Fibroblast of the aortic adventitia (primary cell): ENCODE data around the gene MMADHC. TPM values are rescaled to one million over a fixed set of nuclear protein-coding genes. Genes with fewer than 3 reads are reported as not detected.
"Not testable (repeated sequence)": the region's sequence is repeated elsewhere in the genome, so short reads cannot be mapped to it uniquely, and the experiment has no call there.

ENCODE experiments used
- DNase-seq: peaks from one replicate; pipeline ENCODE4 v3.0.0-alpha.2; 2010; ENCODE audit warnings: low read depth
- H3K4me3 ChIP-seq: 2 replicates; pipeline ENCODE4 v1.5.1; 2011; ENCODE audit warnings: low read depth, mild to moderate bottlenecking, control low read depth, low read length, moderate library complexity
- total RNA-seq: library from RNA; depleted of rRNA; stranded (reverse); fragments of >200 nt; gene quantifications from 2 replicates; pipeline ENCODE4 v1.2.3, GENCODE V29; 2012; ENCODE audit warnings: low replicate concordance
- TF ChIP-seq, protein P1 (sequence below): IDR thresholded peaks from 2 replicates; pipeline ENCODE4 v1.5.1; 2011; ENCODE audit warnings: mild to moderate bottlenecking, low read length, control low read depth, inconsistent platforms; ENCODE audit not compliant: insufficient read depth

The MMADHC gene
- total RNA-seq, 1 donor = 169 TPM

DNA sequence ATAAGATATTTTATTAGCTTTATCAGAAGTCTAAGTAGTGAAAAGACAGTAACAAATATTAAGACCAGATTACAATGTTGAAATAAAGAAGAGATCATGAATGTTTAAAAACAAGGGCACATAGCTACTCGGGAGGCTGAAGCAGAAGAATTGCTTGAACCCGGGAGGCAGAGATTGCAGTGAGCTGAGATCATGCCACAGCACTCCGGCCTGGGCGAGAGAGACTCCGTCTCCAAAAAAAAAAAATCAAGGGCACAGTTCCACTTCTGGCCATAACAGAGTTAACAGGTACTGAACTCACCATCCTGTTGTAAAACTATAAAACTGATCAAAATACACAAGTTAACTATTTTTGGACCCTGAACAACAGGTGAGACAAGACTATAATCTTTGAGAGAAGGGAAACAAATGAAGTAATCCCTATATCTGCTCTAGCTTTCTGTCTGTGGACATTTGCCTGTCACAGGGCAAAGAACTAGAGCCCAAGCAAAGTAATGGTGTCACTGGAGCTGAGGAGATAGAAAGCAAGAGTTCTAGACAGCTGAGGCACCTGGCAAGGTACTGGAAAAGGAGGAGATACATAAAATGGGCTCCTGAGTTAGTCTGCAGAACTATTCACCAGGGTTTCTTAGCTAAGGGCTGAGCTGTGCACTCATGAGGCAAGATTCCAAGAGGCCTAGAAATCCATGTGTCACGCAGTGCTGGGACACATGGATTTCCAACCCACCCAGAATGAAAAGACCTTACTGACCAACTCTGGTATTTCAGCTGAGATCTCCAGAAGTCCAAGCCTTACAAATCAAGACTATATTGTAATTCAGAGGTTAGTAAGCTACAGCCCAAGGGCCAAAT, 15.2 kb downstream of the MMADHC start:
- TF ChIP-seq, protein P1, sequence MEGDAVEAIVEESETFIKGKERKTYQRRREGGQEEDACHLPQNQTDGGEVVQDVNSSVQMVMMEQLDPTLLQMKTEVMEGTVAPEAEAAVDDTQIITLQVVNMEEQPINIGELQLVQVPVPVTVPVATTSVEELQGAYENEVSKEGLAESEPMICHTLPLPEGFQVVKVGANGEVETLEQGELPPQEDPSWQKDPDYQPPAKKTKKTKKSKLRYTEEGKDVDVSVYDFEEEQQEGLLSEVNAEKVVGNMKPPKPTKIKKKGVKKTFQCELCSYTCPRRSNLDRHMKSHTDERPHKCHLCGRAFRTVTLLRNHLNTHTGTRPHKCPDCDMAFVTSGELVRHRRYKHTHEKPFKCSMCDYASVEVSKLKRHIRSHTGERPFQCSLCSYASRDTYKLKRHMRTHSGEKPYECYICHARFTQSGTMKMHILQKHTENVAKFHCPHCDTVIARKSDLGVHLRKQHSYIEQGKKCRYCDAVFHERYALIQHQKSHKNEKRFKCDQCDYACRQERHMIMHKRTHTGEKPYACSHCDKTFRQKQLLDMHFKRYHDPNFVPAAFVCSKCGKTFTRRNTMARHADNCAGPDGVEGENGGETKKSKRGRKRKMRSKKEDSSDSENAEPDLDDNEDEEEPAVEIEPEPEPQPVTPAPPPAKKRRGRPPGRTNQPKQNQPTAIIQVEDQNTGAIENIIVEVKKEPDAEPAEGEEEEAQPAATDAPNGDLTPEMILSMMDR = no peak
- DNase-seq = no peak

GRCh38 chr2:149568138-149568537, 19.4 kb downstream of the MMADHC start:
- TF ChIP-seq, protein P1 = no peak
- no peak for DNase-seq
- H3K4me3 ChIP-seq = no peak overlapping the region

More for the DNA sequence above, 15.2 kb downstream of the MMADHC start:
- no peak overlapping the region for H3K4me3 ChIP-seq

DNA sequence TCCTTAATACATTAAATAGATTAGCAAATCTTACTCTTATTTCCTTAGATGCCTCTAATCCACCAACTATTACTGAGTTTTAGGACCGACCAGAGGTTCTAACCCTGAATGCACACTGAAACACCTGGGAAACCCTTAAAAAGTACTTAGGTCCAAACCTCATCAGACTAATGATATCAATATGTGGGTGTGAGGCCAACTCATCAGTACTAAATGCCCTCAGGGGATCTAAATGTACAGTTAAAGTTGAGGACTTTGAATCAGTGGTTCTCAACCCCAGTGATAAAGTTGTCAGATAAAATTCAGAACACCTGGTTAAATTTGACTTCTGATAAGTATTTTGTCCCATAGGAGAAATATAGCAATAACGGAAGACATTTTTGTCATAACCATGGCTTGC, 20.9 kb downstream of the MMADHC start:
- TF ChIP-seq, protein P1 = no peak
- H3K4me3 ChIP-seq = no peak overlapping the region
- DNase-seq = no peak

DNA sequence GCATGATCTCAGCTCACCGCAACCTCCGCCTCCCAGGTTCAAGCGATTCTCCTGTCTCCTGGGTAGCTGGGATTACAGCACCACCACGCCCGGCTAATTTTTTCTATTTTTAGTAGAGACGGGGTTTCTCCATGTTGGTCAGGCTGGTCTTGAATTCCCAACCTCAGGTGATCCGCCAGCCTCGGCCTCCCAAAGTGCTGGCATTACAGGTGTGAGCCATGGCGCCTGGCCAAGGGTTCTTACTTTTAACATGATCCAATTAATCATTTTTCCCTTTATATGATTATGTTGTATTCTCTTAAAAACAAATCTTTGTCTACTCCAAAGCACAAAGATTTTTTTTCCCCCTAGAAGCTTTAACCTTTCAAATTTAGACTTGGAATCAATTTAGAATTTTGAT, 21.9 kb downstream of the MMADHC start:
- not testable (repeated sequence) for DNase-seq, H3K4me3 ChIP-seq

DNA sequence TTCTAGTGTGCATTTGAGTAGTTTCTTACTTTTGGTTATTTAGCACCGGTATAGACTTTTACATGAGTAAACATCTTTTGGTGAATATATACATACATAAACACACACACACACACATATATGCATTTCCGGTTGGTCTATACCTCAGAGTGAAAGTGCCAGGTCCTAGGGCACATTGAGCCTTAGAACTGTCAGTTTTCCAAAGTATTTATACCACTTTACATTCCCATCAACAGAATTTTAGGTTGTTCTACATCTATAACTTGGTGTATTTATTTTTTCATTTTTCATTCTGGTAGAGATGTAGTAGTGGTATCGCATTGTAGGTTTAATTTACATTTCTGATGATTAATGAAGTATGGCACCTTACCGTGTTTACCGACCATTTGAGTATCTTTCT, 22.6 kb downstream of the MMADHC start:
- H3K4me3 ChIP-seq = no peak overlapping the region
- DNase-seq = no peak
- TF ChIP-seq, protein P1 = no peak

DNA sequence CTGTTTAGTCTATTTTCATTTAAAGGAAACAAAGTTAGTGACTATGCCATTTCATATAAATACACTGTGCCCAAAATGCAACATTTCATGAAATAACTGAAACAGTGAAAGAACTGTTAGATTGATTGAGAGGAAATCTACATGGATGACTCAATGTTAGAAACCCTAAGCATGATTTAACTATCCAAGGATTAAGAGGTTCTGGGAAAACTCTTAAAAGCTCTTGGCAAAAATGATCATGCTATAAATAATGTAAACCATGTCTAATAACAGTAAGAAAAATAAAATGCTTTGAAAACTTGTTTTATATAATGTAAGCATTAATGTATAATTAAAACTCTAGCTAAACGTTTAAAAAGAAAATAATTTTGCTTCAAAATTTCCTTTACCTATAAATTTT, 23.5 kb downstream of the MMADHC start:
- TF ChIP-seq, protein P1 = no peak
- no peak overlapping the region for H3K4me3 ChIP-seq
- no peak for DNase-seq

DNA sequence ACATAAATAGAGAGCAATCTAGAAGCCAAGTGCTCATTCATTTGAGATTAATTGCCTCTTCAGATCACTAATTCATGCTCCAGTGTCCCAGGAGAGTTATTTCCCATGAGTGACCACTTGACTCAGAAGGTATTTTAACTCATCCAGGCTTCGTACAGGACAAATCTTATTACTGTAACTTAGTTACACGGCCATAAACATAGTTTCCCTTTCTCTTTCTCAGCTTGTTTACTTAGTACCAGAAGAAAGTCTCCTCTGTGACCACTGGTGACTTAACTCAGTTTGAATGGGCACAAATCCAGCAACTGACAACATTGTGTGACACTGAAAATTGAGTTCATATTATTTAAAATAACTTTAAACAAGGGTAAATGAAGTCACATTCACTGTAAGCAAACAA, 25.3 kb downstream of the MMADHC start:
- TF ChIP-seq, protein P1 = no peak
- H3K4me3 ChIP-seq = no peak overlapping the region
- DNase-seq = peak; percentile 28
